Heart left ventricle (tissue), 16 donors: ENCODE measurements around the gene NGEF. TPM values are rescaled to one million over a fixed set of nuclear protein-coding genes. Genes with fewer than 3 reads are reported as not detected.

Source experiments
- ATAC-seq, 4 donors: fragments of 200-7000 bp; cut with Tn5 transposase; one replicate each; pipeline ENCODE4 v1.9.1; 2020 to 2022; ENCODE audit warnings: moderate library complexity in 4 of 4, mild to moderate bottlenecking in 3 of 4, moderate number of reproducible peaks in 1 of 4
- DNase-seq, 5 donors: peaks; one replicate each; pipeline ENCODE4 v3.0.0-alpha.2; 2020
- H3K27ac ChIP-seq, 12 donors: fragments of 200-600 bp; sonication (generic) in 4 of 12; one replicate each; pipeline versions ENCODE4 v1.5.0 to v1.8.0; 2016 to 2022; ENCODE audit warnings: mild to moderate bottlenecking in 2 of 12
- H3K27me3 ChIP-seq, 9 donors: fragments of 200-600 bp; sonication (generic) in 2 of 9; one replicate each; pipeline versions ENCODE4 v1.5.1 to v1.8.0; 2016 to 2022; ENCODE audit warnings: mild to moderate bottlenecking in 3 of 9
- H3K36me3 ChIP-seq, 9 donors: fragments of 200-600 bp; sonication (generic) in 2 of 9; one replicate each; pipeline versions ENCODE4 v1.5.0 to v1.8.0; 2018 to 2022; ENCODE audit warnings: mild to moderate bottlenecking in 2 of 9
- H3K4me1 ChIP-seq, 12 donors: fragments of 200-600 bp; sonication (generic) in 4 of 12; one replicate each; pipeline versions ENCODE4 v1.5.0 to v1.8.0; 2016 to 2022; ENCODE audit warnings: mild to moderate bottlenecking in 3 of 12
- H3K4me3 ChIP-seq, 12 donors: fragments of 200-600 bp; sonication (generic) in 4 of 12; one replicate each; pipeline versions ENCODE4 v1.5.0 to v1.8.0; 2017 to 2022; ENCODE audit warnings: mild to moderate bottlenecking in 9 of 12, moderate library complexity in 4 of 12
- H3K9me3 ChIP-seq, 12 donors: fragments of 200-600 bp; sonication (generic) in 4 of 12; one replicate each; pipeline versions ENCODE4 v1.5.0 to v1.8.0; 2016 to 2022; ENCODE audit warnings: mild to moderate bottlenecking in 1 of 12
- POLR2A ChIP-seq, 2 donors: fragments of 450-650 bp; IDR thresholded peaks; one replicate each; pipeline ENCODE4 v1.6.1; 2017; ENCODE audit warnings: antibody characterized with exemption in 2 of 2, mild to moderate bottlenecking in 2 of 2, moderate library complexity in 2 of 2
- WGBS, 4 donors: extraction: QIAGEN DNeasy Blood & Tissue Kit in 2 of 4; methylation state at CpG; one replicate each; pipeline versions ENCODE4 v1.1.5 to v1.1.7; 2013 to 2018; 5-methylcytosine and 5-hydroxymethylcytosine counted together
- intact Hi-C, 10 donors: fragments of 100-400 bp; cut with DNase I; formaldehyde crosslinking; loops; one replicate each; pipeline versions ENCODE4 v1.11.1 to v1.14.2; 2022
- polyA plus RNA-seq, 2 donors: library from polyadenylated mRNA; stranded (reverse); fragments of 200-250 nt; gene quantifications; one replicate each; pipeline ENCODE4 v1.2.3, GENCODE V29; 2013
- total RNA-seq, 9 donors: library from RNA; depleted of rRNA in 2 of 9; stranded (reverse); fragments of >200 nt in 2 of 9; fragmentation: NEBNext Ultra II Directional in 3 of 9; extraction: Animal tissue kit (Norgen Biotek cat#: 25700) in 3 of 9; gene quantifications; one replicate each; pipeline versions ENCODE4 v1.1.0 to v1.2.4, GENCODE V29; 2016 to 2023
- TF ChIP-seq, protein P1 (sequence below), 12 donors: fragments of 200-600 bp; sonication (generic) in 4 of 12; IDR thresholded peaks; one replicate each; pipeline versions ENCODE4 v1.5.0 to v1.8.0; 2018 to 2022; ENCODE audit warnings: antibody characterized with exemption in 12 of 12, mild to moderate bottlenecking in 5 of 12
- donor health status: ischemic (EF 13 %, LVEDD 7.1; RV severe dilation, severe dysfunction).
- donor health status: healthy with polysubstance abuse.
- donor health status: DM: no; HTN: yes; CAD: no.
- donor health status: DM: no; HTN: no; CAD: no.
- donor health status: ischemic (EF 25% LVEDD 6.9; RV normal size, moderate dysfunction).
- donor health status: ischemic (EF 25% LVEDD 5.7; RV mildly dilated, moderate dysfunction).
- donor health status: healthy.
- donor health status: DM: yes; HTN: yes; CAD: no.
- donor health status: ischemic (EF 35%, LVEDD 5.7; RV mildly dilated, moderate dysfunction).
- donor health status: nonischemic (EF 11% LVEDD 7.7; RV severe dilation, severe dysfunction).
- donor health status: DM: yes; HTN: yes; CAD: no.
- donor health status: PGD.
- donor health status: ischemic (EF 29% LVEDD 5.4; RV normal size, mild dysfunction).
- donor health status: nonischemic (EF 23%, LVEDD 6.1; RV moderate dilation, normal function).

NGEF gene
- total and polyA plus RNA-seq, 11 donors, result 0.15 to 0.62 (median 0.42) TPM; not detected in 4

DNA sequence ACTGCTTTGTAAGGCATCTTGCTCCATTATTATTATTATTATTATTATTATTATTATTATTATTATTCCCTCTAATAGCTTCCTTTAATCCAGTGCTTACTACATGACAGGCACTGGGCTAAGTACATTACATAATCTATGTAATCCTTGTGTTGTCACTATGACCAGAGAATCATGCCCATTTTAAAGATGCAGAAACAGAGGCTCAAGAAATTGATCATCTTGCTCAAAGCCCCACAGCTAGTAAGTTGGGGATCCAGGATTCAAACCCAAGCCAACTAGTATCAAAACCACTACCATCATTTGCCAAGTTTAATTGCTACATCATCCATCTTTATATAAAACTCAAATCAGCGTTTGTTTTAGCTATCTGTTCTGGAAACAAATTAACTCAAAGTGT lies 594 bp upstream of the NGEF start:
- H3K9me3 ChIP-seq, result peaks cover 0 to 19% (median 3%) of the 10 kb centered on the region in 12 donors
- TF ChIP-seq, protein P1, sequence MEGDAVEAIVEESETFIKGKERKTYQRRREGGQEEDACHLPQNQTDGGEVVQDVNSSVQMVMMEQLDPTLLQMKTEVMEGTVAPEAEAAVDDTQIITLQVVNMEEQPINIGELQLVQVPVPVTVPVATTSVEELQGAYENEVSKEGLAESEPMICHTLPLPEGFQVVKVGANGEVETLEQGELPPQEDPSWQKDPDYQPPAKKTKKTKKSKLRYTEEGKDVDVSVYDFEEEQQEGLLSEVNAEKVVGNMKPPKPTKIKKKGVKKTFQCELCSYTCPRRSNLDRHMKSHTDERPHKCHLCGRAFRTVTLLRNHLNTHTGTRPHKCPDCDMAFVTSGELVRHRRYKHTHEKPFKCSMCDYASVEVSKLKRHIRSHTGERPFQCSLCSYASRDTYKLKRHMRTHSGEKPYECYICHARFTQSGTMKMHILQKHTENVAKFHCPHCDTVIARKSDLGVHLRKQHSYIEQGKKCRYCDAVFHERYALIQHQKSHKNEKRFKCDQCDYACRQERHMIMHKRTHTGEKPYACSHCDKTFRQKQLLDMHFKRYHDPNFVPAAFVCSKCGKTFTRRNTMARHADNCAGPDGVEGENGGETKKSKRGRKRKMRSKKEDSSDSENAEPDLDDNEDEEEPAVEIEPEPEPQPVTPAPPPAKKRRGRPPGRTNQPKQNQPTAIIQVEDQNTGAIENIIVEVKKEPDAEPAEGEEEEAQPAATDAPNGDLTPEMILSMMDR (IDR thresholded peaks at IDR 0.05), result no peak
- TF ChIP-seq POLR2A (IDR thresholded peaks at IDR 0.05), result no peak
- H3K4me3 ChIP-seq, result no peak overlapping the region
- no peaks in the 10 kb centered on the region for H3K36me3 ChIP-seq
- peaks cover 0 to 7% (median 0%) of the 10 kb centered on the region in 12 donors for H3K4me1 ChIP-seq
- ATAC-seq, result no peak
- H3K27me3 ChIP-seq, result no peaks in the 10 kb centered on the region
- no peak for DNase-seq
- no peak overlapping the region for H3K27ac ChIP-seq
- 93 to 100% (median 95%) methylated on average over 1 of the region's 1 CpG for WGBS, 4 donors
- intact Hi-C loops, result loop anchor here in 1 of 10 donors (10.0 kb wide), 1 partner anchor 149 kb away; no protein-coding TSS in a partner anchor

DNA sequence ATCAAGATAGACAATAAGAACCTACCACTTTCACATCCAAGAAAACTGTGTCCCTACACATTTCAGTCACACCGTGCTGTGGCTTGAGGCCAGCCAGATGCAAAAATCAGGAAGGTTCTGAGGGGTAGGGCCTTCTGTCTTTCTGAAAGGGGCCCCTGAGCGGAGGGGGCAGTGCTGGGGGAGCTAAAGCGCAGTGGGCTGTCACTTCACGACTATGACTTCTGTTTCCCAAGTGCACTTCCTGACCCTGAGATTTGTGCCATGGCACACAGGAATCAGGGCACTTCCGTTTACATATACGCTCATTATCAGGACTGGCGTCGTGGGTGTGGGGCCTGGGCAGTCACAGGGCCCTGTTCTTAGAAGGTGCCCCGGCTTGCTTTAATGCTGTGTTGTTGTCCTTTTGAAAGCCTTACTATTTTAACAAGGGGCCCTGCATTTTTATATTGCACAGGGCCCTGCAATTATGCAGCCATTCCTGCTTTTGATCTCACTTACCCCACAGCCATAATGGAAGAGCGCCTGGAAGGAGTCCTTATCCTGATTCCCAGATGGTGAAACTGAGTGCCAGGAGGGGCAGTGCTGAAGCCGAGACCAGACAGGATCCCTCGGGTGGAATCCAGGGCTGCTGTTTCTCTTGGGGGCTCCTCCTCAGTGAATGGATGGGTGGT lies 620 bp downstream of the NGEF start:
- peak in 1 of 4 donors; percentile 32 for ATAC-seq
- H3K9me3 ChIP-seq, result peaks cover 0 to 7% (median 0%) of the 10 kb centered on the region in 12 donors

DNA sequence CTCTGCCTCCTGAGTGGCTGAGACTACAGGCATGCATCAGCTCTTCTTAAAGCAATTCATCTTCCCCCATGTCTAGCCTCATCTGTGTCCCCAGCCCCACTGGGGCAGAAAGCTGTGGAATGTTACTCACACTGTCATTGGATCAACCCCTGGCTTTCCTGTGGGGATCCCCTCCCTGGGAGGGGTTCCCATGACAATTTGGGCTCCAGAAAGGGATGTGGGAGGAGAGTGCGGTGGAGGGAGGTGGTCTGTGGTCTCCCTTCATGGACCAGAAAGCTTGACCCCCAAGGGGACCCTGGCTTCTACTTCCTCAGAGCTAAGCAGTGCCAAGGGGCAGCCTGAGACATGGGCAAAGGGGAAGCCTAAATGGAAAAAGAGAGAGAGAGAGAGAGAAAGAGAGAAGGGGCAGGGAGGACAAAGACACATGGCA lies 1.3 kb downstream of the NGEF start:
- H3K27me3 ChIP-seq, result no peaks in the 10 kb centered on the region
- ATAC-seq, result no peak
- DNase-seq, result no peak
- no peak for TF ChIP-seq POLR2A (IDR thresholded peaks at IDR 0.05)
- TF ChIP-seq, protein P1 (IDR thresholded peaks at IDR 0.05), result no peak
- intact Hi-C loops, result loop anchor here in 1 of 10 donors (10.0 kb wide), 1 partner anchor 147 kb away; no protein-coding TSS in a partner anchor
- 71 to 76% (median 73%) methylated on average over 1 of the region's 1 CpG for WGBS, 4 donors
- H3K27ac ChIP-seq, result no peak overlapping the region
- no peak overlapping the region for H3K4me3 ChIP-seq
- H3K36me3 ChIP-seq, result no peaks in the 10 kb centered on the region
- H3K4me1 ChIP-seq, result peaks cover 0 to 7% (median 0%) of the 10 kb centered on the region in 12 donors
- no peaks in the 10 kb centered on the region for H3K9me3 ChIP-seq

More for the DNA sequence above, 620 bp downstream of the NGEF start:
- intact Hi-C loops, result loop anchor here in 1 of 10 donors (10.0 kb wide), 1 partner anchor 148 kb away; no protein-coding TSS in a partner anchor
- no peak overlapping the region for H3K4me3 ChIP-seq
- WGBS, 4 donors, result 50 to 72% (median 63%) methylated on average over 12 of the region's 12 CpGs
- no peak for DNase-seq
- H3K4me1 ChIP-seq, result peaks cover 0 to 7% (median 0%) of the 10 kb centered on the region in 12 donors
- no peaks in the 10 kb centered on the region for H3K27me3 ChIP-seq
- no peak overlapping the region for H3K27ac ChIP-seq
- TF ChIP-seq, protein P1 (IDR thresholded peaks at IDR 0.05), result no peak
- no peak for TF ChIP-seq POLR2A (IDR thresholded peaks at IDR 0.05)
- no peaks in the 10 kb centered on the region for H3K36me3 ChIP-seq

DNA sequence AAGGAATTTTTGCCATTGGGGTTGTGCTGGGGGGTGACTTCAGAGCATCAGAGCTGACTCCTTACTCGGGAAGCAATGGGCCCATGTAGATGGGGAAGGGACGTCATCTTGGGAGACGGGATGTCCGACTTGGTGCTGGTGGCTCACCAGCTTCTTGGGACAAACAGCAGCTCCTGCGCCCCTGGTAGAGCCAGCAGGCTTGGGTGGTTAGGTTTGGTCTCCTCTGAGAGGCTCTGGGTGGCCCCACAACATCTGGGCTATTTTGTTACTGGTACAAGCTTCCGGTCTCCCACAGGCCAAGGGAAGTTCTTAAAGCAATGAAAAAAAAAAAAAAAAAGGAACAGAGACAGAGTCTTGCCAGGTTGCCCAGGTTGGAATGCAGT lies 1.8 kb downstream of the NGEF start:
- Histone ChIP-seq H3K36me3 (no peaks in the 10 kb centered on the region), H3K27me3 (no peaks in the 10 kb centered on the region), H3K27ac (no peak overlapping the region), H3K4me3 (no peak overlapping the region), H3K4me1 (peaks cover 0 to 7% (median 0%) of the 10 kb centered on the region in 12 donors), H3K9me3 (no peaks in the 10 kb centered on the region)
- no peak for ATAC-seq
- TF ChIP-seq, protein P1 (IDR thresholded peaks at IDR 0.05), result no peak
- TF ChIP-seq POLR2A (IDR thresholded peaks at IDR 0.05), result no peak
- intact Hi-C loops, result loop anchor here in 1 of 10 donors (10.0 kb wide), 1 partner anchor 146 kb away; no protein-coding TSS in a partner anchor
- WGBS, 4 donors, result 93 to 97% (median 94%) methylated on average over 6 of the region's 6 CpGs
- DNase-seq, result no peak
